Neutrophil (primary cell): ENCODE data around the gene PDE2A.

Experiments used
- H3K27ac ChIP-seq: fragments of 200-600 bp; sonication (generic); 2 replicates; pipeline ENCODE4 v1.5.1; 2016; ENCODE audit warnings: mild to moderate bottlenecking, moderate library complexity
- H3K27me3 ChIP-seq: fragments of 200-600 bp; sonication (generic); 2 replicates; pipeline ENCODE4 v1.6.0; 2016; ENCODE audit warnings: mild to moderate bottlenecking
- H3K36me3 ChIP-seq: fragments of 200-600 bp; sonication (generic); 2 replicates; pipeline ENCODE4 v1.5.1; 2017
- H3K4me1 ChIP-seq, 2 experiments: fragments of 200-600 bp in 1 of 2; sonication (generic) in 1 of 2; 1 replicate in 1 of 2; 2 replicates in 1 of 2; pipeline versions ENCODE4 v1.5.1 to v1.6.1; 2013 to 2016; ENCODE audit warnings: low read depth in 1 of 2, low read length in 1 of 2, mild to moderate bottlenecking in 1 of 2, moderate library complexity in 1 of 2; ENCODE audit not compliant: control insufficient read depth in 1 of 2, insufficient read depth in 1 of 2
- H3K4me3 ChIP-seq, 2 experiments: fragments of 200-600 bp in 1 of 2; sonication (generic) in 1 of 2; 1 replicate in 1 of 2; 2 replicates in 1 of 2; pipeline ENCODE4 v1.5.1; 2013 to 2016; ENCODE audit warnings: low read depth in 1 of 2, low read length in 1 of 2, mild to moderate bottlenecking in 1 of 2, moderate library complexity in 1 of 2
- H3K9me3 ChIP-seq: fragments of 200-600 bp; sonication (generic); 2 replicates; pipeline ENCODE4 v1.5.1; 2016
- CTCF ChIP-seq: fragments of 200-600 bp; sonication (generic); IDR thresholded peaks from 2 replicates; pipeline ENCODE4 v1.5.1; 2016; ENCODE audit warnings: antibody characterized with exemption

PDE2A gene

DNA sequence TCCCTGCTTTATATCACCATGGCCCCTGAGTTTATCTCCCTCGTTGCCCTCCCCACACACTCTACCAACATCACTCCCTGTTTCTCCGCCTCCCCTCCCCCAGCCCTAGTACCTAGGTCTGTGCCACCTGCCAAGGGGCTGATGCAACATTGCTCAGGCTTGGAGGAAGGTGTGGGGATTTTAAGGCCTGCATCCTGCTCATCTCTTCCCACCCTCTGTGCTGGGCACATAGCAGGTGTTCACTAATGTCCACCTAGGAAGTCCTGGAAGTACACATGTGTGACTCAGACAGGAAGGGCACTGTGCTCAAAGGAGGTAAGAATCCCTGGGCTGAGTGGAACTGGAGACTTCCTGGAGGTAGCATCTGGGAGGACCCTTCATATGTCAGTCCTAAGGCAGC, 37.0 kb downstream of the PDE2A start:
- Histone ChIP-seq H3K4me1 (peaks cover 5 to 8% of the 10 kb centered on the region in 2 experiments), H3K9me3 (no peaks in the 10 kb centered on the region), H3K27me3 (peaks cover 88% of the 10 kb centered on the region), H3K4me3 (no peak overlapping the region), H3K36me3 (no peaks in the 10 kb centered on the region), H3K27ac (no peak overlapping the region)
- TF ChIP-seq CTCF: no peak

DNA sequence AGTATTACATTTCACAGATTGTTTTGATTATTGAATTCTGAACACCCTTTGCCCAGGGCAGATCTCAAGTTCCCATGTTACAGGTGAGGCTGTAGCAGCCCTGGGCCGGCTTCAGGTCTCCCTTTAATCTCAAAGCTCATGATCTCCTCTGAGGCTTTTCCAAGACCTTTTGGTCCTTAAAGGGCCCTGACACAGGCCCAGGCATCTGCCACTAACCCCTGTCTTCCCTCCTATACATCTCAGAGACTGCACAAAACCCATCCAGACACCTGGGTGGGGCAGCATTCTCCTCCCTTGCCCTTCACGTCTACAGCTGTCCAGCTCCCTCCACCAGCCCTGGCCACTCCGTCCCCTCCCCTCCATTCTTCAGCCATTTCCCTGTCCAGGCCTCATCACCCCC, 37.8 kb downstream of the PDE2A start:
- TF ChIP-seq CTCF: no peak

DNA sequence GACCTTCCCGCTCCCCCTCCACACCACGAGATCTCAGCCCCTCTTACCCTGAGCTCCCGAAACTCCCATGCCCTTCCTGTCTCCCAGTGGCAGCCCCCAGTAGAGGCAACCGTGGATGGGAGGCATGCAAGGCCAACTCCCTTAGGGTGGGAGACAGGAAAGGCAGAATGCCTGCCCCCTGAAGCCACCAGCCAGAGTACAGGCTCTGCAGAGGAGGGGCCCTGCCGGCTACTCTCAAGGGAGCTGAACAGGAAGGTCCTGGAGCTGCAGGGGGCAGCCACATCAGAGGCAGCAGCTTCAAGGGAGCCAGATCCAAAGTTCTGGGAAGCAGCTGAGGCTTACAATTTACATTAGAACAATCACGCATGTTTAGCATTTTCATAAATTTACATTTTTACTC, 38.3 kb downstream of the PDE2A start:
- peaks cover 76% of the 10 kb centered on the region for H3K27me3 ChIP-seq
- H3K36me3 ChIP-seq: no peaks in the 10 kb centered on the region
- H3K27ac ChIP-seq: no peak overlapping the region
- no peak overlapping the region for H3K4me3 ChIP-seq
- no peak for TF ChIP-seq CTCF
- H3K9me3 ChIP-seq: no peaks in the 10 kb centered on the region
- H3K4me1 ChIP-seq: no peaks in the 10 kb centered on the region

More for the DNA sequence above, 37.8 kb downstream of the PDE2A start:
- Histone ChIP-seq H3K36me3 (no peaks in the 10 kb centered on the region), H3K4me1 (no peaks in the 10 kb centered on the region), H3K4me3 (no peak overlapping the region), H3K9me3 (no peaks in the 10 kb centered on the region), H3K27ac (no peak overlapping the region), H3K27me3 (peaks cover 80% of the 10 kb centered on the region)

DNA sequence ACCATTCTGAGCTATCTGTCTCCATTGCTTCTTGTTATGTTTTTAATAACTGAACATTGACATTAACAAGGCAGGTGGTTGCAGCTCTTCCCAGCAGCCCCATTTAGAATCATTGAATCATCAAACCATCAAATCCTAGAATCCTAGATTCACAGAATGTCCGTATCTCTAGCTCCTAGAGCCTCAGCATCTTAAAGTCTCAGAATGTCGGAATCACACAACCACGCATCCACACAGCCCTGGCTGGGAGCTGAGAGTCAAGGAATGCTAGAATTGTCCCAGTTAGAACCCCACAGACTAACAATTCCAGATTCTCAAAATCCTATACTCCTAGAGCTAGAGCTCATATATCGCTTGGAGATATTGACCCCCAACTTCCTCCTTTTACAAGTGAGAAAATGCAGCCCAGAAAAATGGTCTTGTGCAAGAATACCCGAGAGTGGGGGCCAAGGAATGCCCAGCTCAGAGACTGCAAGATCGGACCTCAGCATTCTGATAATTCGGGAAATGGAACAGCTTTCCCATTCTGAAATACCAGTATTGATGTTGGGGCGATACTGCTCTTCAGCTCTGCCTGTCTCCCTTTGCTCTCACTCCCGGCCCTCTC, 38.8 kb downstream of the PDE2A start:
- H3K9me3 ChIP-seq: no peaks in the 10 kb centered on the region
- H3K27ac ChIP-seq: no peak overlapping the region
- H3K4me3 ChIP-seq: no peak overlapping the region
- peaks cover 75% of the 10 kb centered on the region for H3K27me3 ChIP-seq
- H3K36me3 ChIP-seq: no peaks in the 10 kb centered on the region
- TF ChIP-seq CTCF: no peak
- no peaks in the 10 kb centered on the region for H3K4me1 ChIP-seq

- no peak for TF ChIP-seq CTCF
- Histone ChIP-seq H3K4me1 (no peaks in the 10 kb centered on the region), H3K9me3 (no peaks in the 10 kb centered on the region), H3K4me3 (no peak overlapping the region), H3K27me3 (peaks cover 67% of the 10 kb centered on the region), H3K36me3 (no peaks in the 10 kb centered on the region), H3K27ac (no peak overlapping the region)
Measured at GRCh38 chr11:72634472-72635095, 39.6 kb downstream of the PDE2A start.
